BJ (cell line): ENCODE data around the gene SLC7A11. TPM values are rescaled to one million over a fixed set of nuclear protein-coding genes. Genes with fewer than 3 reads are reported as not detected.

Experiments used
- CTCF ChIA-PET: fragments of 350-600 bp; formaldehyde crosslinking; extraction: SDS; loops from one replicate; lab custom pipeline; 2021; ENCODE audit warnings: antibody characterized with exemption, inconsistent platforms; lab: Yijun Ruan, JAX
- POLR2A ChIA-PET: fragments of 300-600 bp; sonication (Branson Sonifier 250); formaldehyde crosslinking; extraction: SDS; loops from one replicate; lab custom pipeline; 2021; ENCODE audit warnings: antibody characterized with exemption; lab: Charles Lee
- DNase-seq: peaks from one replicate; pipeline ENCODE4 v3.0.0-alpha.2; 2011; ENCODE audit warnings: low read depth
- H3K27me3 ChIP-seq: 2 replicates; pipeline ENCODE4 v1.6.0; 2011; ENCODE audit warnings: low read length; ENCODE audit not compliant: control insufficient read depth, insufficient read depth
- H3K36me3 ChIP-seq: 2 replicates; pipeline ENCODE4 v1.5.1; 2011; ENCODE audit warnings: low read length; ENCODE audit not compliant: control insufficient read depth, insufficient read depth
- H3K4me3 ChIP-seq: 2 replicates; pipeline ENCODE4 v1.5.1; 2011; ENCODE audit warnings: low read depth, mild to moderate bottlenecking, control low read depth, low read length
- CTCF ChIP-seq: IDR thresholded peaks from 2 replicates; pipeline ENCODE4 v1.5.1; 2011; ENCODE audit warnings: low read depth, mild to moderate bottlenecking, control low read depth, inconsistent platforms, low read length, moderate library complexity; ENCODE audit not compliant: insufficient read depth
- polyA plus RNA-seq: library from polyadenylated mRNA; depleted of rRNA; stranded (reverse); fragments of >200 nt; gene quantifications from 2 replicates; pipeline ENCODE4 v1.2.3, GENCODE V29; 2011

SLC7A11 gene
- polyA plus RNA-seq, 1 experiment = 27.5 TPM

GRCh38 chr4:138196153-138196552 lies 46.0 kb downstream of the SLC7A11 start:
- H3K27me3 ChIP-seq = no peaks in the 10 kb centered on the region
- CTCF ChIA-PET = interaction anchor here (0.7 kb wide), 1 partner anchor 608 kb away, joined by 3 read pairs; no protein-coding TSS in a partner anchor
- no peak for DNase-seq
- POLR2A ChIA-PET = no interaction called here
- peaks cover 2% of the 10 kb centered on the region; the same call in 1 of the 2 replicates for H3K36me3 ChIP-seq
- TF ChIP-seq CTCF = no peak
- no peak overlapping the region for H3K4me3 ChIP-seq

GRCh38 chr4:138193963-138194362 lies 48.2 kb downstream of the SLC7A11 start:
- H3K36me3 ChIP-seq = peaks cover 2% of the 10 kb centered on the region; the same call in 1 of the 2 replicates
- H3K4me3 ChIP-seq = no peak overlapping the region
- no peak for DNase-seq
- TF ChIP-seq CTCF = no peak
- H3K27me3 ChIP-seq = no peaks in the 10 kb centered on the region
- ChIA-PET POLR2A (no interaction called here), CTCF (interaction anchor here (0.9 to 1.1 kb wide), 2 partner anchors 11 to 158 kb away, joined by 3 read pairs; no protein-coding TSS in a partner anchor)

GRCh38 chr4:138192113-138192512 lies 50.0 kb downstream of the SLC7A11 start:
- POLR2A ChIA-PET = no interaction called here
- CTCF ChIA-PET = interaction anchor here (0.8 to 1.2 kb wide), 3 partner anchors 9 to 666 kb away, joined by 3 to 8 read pairs (median 3); no protein-coding TSS in a partner anchor
- Histone ChIP-seq H3K27me3 (no peaks in the 10 kb centered on the region), H3K36me3 (peaks cover 2% of the 10 kb centered on the region), H3K4me3 (no peak overlapping the region)
- DNase-seq = peak; percentile 4
- TF ChIP-seq CTCF = no peak

- ChIA-PET POLR2A (no interaction called here), CTCF (interaction anchor here (0.8 to 1.3 kb wide), 3 partner anchors 100 to 490 kb away, joined by 3 to 4 read pairs (median 3); no protein-coding TSS in a partner anchor)
Measured at GRCh38 chr4:138190452-138190858, 51.7 kb downstream of the SLC7A11 start.

GRCh38 chr4:138189206-138189605 lies 52.9 kb downstream of the SLC7A11 start:
- TF ChIP-seq CTCF = no peak
- CTCF ChIA-PET = interaction anchor here (1.2 to 1.3 kb wide), 2 partner anchors 98 to 304 kb away, joined by 3 to 4 read pairs; no protein-coding TSS in a partner anchor

More at GRCh38 chr4:138190452-138190858, 51.7 kb downstream of the SLC7A11 start:
- Histone ChIP-seq H3K36me3 (peaks cover 3% of the 10 kb centered on the region), H3K27me3 (no peaks in the 10 kb centered on the region), H3K4me3 (no peak overlapping the region)
- TF ChIP-seq CTCF = no peak
- no peak for DNase-seq

More at GRCh38 chr4:138189206-138189605, 52.9 kb downstream of the SLC7A11 start:
- POLR2A ChIA-PET = no interaction called here
- Histone ChIP-seq H3K36me3 (peaks cover 3% of the 10 kb centered on the region), H3K27me3 (no peaks in the 10 kb centered on the region), H3K4me3 (no peak overlapping the region)
- DNase-seq = no peak
